CD4-positive, alpha-beta T cell treated with Interleukin-1 beta for 1 hour (primary cell): Measurements from ENCODE around the gene TSR1.

Source experiments
- DNase-seq, 2 donors: peaks; one replicate each; pipeline ENCODE4 v3.0.0-alpha.2; 2020 to 2022

TSR1 gene

DNA sequence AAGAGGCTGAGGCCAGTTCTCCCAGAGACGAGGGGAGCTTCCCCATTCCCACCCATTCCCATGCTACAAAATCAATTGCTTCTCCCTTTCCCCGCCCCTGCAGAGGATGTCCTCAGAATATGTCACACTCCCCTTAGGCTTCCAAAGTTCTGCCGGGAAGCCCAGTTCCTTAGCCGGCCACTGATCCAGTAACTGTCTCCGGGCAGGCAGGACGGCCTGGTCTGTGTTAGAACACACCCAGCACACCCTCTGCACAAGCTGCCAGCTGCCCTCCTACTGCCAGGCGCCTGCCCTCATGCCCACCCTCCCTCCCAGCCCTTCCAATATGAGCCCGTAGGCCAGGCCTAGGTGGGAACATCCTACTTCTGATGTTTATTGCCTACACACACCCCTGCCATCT lies 32.1 kb upstream of the TSR1 start:
- no peak for DNase-seq

DNA sequence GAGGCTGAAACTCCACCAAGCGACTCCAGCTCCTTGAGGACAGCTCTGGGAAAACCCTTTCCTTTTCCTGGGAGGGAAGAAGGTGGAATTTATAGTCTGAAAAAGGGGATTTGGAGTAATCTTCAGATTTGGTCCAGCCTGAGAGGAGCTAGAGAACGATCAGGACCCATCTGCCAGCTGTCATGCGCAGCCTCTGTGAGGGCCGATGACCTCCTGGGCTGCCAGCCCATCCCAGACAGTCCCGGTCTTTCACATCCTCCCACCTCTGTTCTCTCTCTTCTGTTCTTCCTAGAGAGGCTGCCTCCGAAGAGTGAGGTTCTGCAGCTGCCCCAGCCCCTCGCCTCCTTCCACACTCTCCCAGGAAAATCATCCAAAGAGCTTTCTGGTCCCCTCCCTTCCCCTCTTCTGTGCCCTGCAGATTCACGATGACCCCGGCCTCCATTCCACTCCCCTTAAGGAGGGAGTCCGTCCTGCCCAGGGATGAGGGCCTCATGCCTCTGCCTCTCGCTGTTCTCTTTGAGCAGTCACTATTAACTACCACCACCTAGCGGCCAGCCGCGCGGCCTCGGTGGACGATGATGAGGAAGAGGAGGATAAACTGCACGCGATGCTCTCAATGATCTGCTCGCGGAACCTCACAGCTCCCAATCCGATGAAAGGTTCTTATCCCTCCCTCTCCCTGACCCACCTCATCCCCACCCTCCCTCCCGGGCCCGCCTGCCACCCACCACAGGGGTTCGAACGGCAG lies 30.7 kb upstream of the TSR1 start:
- no peak for DNase-seq

DNA sequence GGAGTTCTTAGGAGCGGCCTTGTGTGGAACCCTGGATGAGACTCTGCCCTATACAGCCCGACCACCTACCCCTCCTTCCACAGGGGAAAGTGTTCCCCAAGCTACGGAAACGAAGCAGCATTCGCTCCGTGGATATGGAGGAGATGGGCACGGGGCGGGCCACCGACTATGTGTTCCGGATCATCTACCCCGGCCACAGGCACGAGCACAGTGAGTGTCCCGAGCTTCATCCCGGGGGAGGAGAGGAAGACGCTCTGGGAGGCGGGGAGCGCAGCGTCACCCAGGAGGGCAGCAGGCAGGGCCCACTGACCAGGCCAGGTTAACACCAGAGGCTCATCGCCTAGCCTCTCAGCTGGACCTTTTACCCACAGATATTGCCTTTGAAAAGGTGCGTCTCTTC lies 28.9 kb upstream of the TSR1 start:
- DNase-seq = no peak

DNA sequence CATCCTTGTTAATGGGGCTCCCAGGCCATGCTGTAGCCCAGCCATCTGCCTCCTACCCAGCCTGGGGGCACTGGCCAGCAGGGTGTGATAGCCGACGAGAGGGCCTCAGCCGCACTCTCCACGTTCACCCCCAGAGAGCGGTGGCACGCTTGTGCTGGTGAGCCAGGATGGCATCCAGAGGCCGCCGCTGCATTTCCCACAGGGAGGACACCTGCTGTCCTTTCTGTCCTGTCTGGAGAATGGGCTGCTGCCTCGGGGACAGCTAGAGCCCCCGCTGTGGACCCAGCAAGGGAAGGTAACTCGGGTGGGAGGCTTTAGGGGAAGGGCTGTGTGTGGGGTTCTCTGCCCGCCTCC lies 28.5 kb upstream of the TSR1 start:
- DNase-seq = no peak

DNA sequence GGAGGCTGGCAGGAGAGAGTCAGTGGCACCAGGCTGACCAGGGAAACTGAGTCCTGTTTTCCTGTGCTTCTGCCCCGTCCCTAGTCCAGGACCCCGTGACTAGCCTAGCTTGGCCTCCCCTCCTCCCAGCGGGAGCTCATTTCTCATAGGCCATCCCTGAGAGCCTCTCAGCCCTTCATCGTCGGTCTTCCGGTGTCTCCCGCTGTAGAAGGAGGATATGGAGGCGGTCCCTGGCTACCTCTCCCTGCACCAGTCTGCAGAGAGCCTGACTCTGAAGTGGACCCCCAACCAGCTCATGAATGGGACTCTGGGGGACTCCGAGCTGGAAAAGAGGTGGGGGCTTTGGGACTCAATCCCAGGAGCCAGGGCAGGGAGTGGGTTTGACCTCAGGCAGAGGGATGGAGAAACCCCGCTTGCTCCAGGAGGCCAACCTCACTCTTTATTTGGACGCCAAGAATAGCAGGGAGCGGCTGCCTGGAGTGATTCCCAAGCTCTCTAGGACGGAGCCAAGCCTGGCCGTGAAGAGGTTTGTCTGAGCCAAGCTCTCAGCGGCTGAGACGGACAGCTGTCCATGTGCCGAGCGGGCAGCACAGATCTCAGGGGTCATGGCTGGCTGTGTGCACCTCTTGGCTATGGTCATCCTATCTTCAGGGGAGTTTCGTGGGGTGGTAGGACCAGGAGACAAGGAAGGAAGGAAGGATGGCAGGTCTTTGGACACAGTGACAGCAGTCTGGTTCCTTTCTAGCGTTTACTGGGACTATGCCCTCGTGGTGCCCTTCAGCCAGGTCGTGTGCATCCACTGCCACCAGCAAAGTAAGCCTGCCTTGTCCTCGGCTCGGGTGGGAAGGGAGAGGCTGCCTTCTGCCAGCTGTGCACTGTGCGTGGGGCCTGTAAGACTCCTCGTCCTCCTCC lies 27.9 kb upstream of the TSR1 start:
- no peak for DNase-seq

DNA sequence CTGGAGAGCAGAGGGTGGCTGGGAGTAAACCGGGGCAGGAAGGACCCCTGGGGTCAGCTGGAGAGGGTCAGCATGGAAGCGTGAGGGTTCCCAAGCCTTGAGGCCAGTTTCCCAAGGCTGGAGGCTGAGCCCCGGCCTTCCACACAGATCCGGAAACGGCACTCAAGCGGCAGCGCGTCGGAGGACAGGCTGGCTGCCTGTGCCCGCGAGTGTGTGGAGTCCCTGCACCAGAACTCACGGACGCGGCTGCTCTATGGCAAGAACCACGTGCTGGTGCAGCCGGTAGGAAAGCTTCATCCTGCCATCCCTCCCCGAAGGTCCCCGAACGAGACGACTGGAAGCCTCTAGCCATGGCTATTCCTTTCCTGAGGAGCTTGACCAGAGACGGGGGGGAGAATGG lies 27.1 kb upstream of the TSR1 start:
- DNase-seq = no peak

DNA sequence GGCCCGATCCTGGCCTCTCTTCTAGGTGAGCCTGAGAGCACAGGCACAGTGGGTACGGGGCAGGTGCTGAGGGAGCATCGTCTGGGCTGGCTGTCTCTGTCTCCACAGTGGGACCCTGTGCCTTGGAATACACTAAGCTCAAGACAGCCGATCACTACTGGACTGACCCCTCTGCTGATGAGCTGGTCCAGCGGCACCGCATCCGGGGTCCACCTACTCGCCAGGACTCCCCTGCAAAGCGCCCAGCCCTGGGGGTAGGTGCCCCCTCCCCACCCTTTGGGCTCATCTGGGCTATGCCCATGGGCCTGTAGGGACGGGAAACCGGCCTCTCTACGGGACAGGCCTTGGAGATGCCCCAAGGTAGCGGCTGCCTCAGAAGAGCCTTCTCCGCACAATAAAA lies 26.6 kb upstream of the TSR1 start:
- no peak for DNase-seq

DNA sequence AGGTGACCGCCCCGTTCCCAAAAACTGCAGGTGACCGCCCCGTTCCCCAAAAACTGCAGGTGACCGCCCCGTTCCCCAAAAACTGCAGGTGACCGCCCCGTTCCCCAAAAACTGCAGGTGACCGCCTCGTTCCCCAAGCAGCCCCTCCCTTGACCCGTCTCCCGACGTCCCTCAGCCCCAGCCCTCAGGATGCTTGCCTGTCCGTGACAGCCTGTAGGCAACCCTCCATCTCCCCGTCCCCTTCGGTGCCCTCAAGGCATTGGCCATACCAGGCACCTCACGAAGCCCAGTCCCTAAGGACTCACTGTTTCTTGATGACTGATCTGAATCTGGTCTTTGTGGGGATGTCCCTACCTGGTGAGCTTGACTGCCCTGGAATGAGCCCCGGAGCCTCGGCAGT lies 26.2 kb upstream of the TSR1 start:
- no peak for DNase-seq

DNA sequence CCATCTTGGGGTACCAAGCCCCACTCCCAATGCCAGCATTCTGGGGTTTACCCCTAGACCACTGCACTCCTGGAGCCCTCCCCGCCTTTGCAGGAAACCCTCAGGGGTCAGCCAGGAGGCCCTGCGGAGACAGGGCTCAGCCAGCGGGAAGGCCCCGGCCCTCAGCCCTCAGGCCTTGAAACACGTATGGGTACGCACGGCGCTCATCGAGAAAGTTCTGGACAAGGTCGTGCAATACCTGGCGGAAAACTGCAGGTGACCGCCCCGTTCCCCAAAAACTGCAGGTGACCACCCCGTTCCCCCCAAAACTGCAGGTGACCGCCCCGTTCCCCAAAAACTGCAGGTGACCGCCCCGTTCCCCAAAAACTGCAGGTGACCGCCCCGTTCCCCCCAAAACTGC lies 25.8 kb upstream of the TSR1 start:
- no peak for DNase-seq

DNA sequence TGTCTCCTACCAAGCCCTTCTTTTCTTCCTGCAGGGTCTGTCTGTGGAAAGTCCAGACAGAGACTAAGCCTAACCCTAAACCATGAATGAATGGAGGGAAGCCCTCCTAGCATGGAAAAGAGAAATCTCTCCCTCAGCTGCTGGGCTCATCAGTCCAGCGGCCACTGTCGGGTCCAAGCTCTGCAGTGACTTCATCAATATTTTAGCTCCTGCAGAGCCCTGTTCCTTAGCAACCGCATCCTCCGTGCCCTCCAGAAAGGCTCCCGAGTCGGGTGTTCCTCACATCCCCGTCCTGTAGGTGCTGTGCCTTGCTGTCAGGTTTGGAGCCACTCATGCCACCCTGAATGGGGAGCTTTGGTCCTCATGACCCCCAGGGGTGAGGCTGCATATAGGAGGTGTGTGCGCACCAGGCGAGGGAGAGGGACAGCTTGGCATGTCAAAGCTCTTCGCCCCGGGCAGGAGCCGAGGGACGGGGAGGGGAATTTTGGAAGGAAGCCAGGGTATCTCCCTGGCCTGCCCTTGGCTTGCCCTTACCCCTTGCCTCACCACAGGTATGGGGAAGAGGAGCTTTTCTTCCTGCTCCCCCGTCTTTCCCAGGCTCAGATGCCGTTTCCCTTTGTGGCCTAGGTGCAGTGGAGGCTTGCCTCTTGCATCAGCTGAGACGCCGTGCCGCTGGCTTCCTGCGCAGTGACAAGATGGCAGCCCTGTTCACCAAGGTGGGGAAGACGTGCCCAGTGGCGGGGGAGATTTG lies 24.9 kb upstream of the TSR1 start:
- DNase-seq = no peak

DNA sequence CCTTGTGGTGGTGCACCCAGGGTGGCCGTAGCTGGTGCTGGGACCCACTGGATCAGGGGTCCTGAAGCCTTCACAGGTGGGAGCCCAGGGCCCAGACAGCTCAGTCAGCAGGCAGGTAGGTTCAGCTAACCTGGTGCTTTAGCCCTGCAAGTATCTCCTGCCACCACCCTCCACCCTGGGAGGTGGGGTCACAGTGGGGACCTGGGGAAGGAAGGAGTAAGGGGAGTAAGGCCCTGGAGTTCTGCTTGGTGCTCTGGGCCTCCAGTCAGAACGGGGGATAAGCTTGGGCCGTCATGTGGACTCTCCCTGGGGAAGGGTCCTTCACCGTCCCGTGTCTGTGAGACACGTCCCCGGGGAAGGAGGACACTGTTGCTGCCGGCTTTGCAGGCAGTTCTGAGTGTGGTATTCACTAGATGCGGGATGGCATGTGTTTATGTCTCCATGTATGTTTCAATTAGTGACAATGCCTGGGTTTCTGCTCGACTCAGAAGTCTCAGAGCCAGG lies 21.7 kb upstream of the TSR1 start:
- DNase-seq = no peak

DNA sequence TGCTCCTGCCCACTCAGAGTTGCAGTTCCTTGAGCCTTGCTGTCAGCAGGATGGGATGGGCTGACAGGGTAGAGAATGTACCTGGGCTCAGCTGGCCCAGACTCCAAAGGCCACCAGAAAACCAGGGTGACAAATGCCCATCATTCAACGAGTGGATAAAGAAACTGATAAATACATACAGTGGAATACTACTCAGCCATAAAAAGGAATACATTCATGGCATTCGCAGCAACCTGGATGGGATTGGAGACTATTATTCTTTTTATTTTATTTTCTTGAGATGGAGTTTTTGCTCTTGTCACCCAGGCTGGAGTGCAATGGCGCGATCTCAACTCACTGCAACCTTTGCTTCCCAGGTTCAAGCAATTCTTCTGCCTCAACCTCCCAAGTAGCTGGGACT lies 21.0 kb upstream of the TSR1 start:
- no peak for DNase-seq

DNA sequence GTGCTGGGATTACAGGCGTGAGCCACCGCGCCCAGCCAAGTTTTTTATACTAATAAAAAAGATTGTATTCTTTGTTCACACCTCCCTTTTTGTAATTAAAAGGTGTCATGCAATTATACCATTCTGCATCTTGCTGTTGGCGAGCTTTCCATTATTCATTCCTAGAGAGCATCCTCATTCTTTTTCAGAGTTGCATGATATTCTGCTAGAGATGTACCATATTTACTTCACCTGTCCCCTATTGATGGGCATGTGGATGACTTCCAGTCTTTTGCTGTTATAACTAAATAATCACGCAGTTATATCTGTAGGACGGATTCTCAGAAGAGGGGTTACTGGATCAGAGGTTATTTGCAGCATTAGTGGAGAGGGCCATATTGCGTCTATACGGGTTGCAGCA lies 18.1 kb upstream of the TSR1 start:
- no peak for DNase-seq

DNA sequence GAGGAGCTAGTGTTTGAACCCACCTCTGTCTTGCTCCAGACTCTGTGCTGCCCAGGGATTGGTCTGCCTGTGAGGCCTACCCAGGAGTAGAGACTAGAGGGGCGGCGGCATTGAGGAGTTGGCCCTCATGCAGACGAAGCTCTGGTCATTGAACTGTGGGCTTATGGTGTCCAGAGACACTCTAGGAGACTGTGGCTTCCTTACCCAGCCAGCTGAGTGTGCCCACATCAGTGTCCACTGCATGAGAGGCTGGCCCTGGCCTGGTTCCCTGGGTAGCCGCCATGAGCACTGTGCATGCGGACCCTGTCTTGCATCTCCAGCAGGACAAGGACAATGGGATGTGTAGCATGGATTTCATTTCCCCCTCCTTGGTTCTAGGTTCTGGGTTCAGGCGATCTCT lies 15.0 kb upstream of the TSR1 start:
- no peak for DNase-seq

DNA sequence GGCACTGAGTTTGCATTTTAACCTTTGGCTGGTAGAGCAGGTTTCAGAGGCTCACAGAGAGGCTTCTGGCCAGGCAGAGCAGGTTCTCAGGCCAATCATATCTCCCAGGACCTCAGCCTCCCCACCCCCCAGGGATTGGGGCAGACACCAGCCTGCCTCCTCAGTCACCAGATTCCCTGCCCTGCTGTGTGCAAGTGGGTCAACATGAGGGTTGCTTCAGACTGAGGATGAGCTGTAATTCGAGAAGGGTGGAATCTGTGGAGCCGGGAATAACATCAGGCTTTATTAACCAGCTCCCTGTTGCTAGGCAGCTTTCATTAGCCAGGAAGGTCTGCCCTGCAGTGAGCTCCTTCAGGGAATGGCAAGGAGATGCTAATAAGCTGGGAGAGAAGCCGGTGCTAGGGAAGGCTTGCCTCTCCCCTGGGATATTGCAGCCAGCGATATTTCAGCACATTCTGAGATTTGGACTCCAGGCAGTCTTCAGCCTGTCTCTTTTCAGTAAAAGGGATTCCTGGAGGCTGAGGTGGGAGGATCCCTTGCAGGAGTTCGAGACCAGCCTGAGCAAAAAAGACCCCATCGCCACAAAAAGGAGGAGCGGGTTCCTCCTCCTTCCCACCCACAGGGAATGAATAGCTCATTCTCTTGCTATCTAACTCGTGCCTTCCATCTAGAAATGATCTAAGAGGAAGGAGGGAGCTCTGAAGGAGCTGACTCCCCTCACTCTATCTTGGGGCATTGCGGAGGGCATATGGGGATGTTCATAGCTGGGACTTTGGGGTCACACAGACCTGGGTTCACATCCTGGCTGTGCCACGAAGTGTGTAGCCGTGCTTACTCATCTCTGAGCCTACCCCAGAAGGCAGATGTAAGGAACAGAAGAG lies 11.8 kb upstream of the TSR1 start:
- no peak for DNase-seq

DNA sequence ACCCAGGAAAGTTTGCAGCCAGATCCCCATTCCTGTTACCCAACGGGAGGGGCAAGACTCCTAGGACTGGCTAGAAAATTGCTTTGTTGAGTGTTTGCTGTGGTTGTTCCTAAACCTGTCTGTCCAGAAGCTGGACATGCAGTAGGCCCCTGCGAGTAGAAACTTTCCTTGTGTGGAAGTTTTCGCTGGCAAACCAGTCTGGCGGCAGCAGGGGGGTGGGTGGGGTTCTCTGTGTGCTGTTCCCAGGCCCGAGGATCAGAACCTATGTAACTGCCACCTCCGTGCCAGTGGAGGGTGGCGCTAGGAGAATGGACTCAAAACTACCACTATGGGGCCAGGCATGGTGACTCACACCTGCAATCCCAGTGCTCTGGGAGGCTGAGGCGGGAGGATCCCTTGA lies 10.2 kb upstream of the TSR1 start:
- no peak for DNase-seq

DNA sequence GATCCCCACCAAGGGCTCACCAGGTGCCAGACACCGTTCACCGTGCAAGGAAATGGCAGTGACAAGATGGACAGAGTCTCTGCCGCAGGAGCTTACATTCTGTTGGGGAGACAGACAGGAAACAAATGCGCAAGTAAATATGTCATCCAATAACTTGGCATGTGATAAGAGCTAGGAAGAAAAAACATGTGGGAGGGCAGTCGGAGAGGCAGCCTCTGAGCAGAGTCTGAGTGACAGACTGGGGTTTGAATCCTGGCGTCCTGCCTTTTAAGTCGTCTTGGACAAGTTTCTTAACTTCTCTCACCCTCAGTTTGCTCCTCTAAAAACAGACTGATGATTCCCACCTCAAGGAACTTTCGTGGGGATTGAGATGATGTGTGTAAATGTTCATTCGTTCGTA lies 8.3 kb upstream of the TSR1 start:
- DNase-seq = no peak

DNA sequence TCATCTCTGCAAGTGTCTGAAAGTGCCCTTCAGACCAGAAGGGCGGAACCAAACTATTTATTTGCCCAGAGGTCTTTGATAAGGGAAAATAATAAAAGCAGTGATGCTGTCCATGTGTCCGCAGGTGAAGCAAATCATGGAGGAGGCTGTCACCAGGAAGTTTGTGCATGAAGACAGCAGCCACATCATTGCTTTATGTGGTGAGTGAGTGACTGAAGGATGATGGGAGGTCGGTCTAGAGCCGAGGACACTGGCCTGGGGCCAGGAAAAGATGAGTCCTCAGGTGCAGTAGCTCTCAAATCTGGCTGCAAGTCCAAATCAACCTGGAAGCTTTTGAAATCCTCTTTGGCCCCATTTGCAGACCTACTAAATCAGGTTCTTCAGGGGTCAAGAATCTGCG lies 7.2 kb upstream of the TSR1 start:
- DNase-seq = no peak

DNA sequence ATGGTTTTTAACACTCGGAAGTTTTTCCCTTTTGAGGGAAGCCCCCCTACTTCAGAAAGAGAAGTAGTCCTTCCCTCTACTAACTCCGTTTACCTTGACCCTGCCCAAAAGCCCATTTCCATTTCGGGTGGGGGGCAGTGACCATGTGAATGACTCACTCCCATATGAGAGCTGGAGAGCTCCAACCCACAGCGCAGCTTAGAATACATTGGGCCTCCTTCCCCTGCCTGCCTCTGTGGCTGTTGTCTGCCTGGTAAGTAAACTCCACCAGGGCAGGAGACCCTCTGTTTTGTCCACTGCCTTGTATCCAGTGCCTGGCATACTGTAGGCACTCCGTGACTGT lies 2.0 kb upstream of the TSR1 start:
- no peak for DNase-seq

DNA sequence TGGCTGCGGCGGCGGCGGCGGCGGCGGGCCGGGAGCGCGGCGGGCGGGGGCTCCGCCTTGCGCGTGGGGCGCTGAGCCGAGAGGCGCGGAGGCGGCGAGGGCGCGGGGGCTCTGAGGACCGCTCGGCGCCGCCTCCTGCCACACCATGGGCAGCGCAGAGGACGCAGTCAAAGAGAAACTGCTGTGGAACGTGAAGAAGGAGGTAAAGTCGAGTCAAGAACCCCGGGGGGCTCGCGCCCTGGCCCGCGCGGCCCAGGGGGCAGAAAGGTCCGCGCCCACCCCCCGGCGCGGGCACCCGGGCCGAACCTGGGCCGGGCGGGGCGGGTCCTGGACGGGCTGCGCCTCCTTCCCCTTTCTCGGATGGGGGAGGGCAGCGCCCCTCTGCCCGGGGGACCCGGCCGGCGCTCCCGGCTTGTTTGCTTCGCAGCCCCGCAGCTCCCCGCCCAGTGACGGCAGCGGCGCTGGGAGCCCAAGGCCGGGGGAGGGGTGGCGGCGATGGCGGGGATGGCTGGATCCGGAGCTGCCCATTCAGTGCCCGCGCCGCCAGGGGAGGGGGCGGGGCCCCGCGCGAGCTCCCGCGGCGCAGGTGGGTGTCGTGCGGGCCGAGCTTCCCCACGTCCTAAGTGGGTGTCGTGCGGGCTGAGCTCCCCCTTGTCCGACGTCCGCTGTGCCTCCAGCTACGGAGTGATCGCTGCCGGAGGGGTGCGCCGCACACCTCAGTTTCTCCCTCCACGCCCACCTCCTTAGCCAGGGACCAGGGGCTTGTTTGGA lies 1.5 kb upstream of the TSR1 start:
- DNase-seq = peak; percentile 57 to 68

DNA sequence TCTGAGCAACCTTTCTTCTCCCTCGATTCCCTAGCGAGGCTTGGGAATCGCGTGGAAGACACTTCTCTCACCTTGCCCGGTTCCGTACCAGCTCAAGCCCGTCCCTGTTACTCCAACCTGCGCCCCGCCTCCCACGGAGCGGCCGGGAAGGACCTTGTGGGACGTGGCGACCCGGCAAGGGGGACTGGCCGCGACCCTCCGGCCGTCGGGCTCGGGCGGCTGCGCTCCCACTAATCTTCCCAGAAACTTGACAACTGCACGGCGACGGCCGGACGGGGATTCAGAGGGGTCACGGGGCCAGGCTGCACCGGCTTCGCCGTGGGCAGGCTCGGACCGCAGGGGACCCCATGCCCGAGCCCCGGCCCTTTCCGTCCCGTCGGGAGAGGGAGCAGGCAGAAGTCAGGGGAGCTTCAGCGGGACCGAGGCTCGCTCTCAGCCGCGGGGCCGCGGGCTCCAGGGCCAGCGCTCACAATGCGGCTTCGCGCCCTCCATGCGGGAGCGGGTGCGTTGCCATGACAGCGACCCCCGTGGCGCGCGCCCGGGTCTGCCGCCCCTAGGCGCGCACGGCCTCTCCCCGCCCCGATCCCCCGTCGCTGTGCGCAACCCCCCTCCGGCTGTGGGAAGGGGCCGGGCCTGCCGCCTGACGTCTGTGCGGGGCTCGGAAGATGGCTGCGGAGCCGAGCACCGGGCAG lies 741 bp upstream of the TSR1 start, which contains the start of gene SGSM2:
SGSM2 (plus strand) TSS at position 650 of the 692 bp plus-strand sequence. CDS start 188 bp downstream, outside the sequence.
- DNase-seq = peak; percentile 74 to 79
